Body of pancreas (tissue), 4 donors: ENCODE data around the gene TRAF3.

Experiments
- POLR2A ChIP-seq, 3 donors: fragments of 450-650 bp; IDR thresholded peaks; one replicate each; pipeline ENCODE4 v1.6.1; 2016; ENCODE audit warnings: antibody characterized with exemption in 3 of 3, mild to moderate bottlenecking in 2 of 3
- TF ChIP-seq, protein P1 (sequence below), 7 experiments: fragments of 450-650 bp in 4 of 7; fragments of 200-600 bp in 3 of 7; sonication (generic) in 3 of 7; IDR thresholded peaks; one replicate each; pipeline ENCODE4 v1.5.1; 2016 to 2019; ENCODE audit warnings: antibody characterized with exemption in 7 of 7

DNA sequence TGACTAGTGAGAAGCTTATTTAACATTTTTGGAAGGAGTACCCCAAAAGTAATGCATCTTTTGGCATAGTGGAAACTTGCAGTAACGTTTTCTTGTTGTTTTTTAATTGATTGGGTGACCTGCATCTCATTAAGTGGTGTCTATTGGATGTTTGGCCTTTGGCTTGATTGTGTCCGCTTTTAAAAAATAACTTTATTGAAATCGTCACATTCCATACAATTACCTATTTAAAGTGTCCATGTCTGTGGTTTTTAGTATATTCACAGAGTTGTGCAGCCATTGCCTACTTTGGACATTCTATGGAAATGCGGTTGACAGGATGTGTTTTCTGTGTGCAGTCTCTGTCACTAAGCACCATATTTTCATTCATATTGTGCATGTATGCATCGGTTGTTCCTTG lies 46.3 kb downstream of the TRAF3 start:
- TF ChIP-seq, protein P1, sequence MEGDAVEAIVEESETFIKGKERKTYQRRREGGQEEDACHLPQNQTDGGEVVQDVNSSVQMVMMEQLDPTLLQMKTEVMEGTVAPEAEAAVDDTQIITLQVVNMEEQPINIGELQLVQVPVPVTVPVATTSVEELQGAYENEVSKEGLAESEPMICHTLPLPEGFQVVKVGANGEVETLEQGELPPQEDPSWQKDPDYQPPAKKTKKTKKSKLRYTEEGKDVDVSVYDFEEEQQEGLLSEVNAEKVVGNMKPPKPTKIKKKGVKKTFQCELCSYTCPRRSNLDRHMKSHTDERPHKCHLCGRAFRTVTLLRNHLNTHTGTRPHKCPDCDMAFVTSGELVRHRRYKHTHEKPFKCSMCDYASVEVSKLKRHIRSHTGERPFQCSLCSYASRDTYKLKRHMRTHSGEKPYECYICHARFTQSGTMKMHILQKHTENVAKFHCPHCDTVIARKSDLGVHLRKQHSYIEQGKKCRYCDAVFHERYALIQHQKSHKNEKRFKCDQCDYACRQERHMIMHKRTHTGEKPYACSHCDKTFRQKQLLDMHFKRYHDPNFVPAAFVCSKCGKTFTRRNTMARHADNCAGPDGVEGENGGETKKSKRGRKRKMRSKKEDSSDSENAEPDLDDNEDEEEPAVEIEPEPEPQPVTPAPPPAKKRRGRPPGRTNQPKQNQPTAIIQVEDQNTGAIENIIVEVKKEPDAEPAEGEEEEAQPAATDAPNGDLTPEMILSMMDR (IDR thresholded peaks at IDR 0.05): no peak
- no peak for TF ChIP-seq POLR2A (IDR thresholded peaks at IDR 0.05)
